ENCODE data around the gene ARL4D.

ARL4D gene

DNA sequence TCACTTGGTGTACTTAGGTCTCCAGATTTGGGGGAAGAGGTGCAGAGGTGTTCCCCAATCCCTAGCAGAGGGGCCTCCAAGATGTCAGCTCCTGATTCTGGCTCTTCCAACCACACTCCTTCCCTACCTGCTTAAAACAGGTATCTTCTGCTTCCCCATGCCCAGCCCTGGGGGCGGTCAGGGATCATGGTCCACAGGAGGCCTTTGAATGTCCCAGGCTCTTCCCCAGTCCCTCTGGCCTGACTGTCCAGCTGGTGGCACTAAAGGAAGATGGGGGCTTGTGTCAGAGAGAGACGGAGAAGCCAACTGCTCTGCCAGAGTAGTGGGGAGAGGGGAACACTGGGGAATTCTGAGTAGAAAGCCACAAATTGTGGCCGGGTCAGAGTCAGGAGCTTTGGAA is 3.8 kb downstream of the ARL4D start:
- Histone ChIP-seq H3K4me1 (ENCODE audit: control insufficient read depth in 1 of 2, insufficient read depth in 2 of 2, low read length in 2 of 2) (peaks cover 14 to 15% of the 10 kb centered on the region in 2 experiments), H2BK5ac (ENCODE audit: low read depth, low read length, poor library complexity) (no peak overlapping the region), H2AK5ac (ENCODE audit: low read length) (no peak overlapping the region), H3K4me3 (ENCODE audit: low read depth, low read length) (no peak overlapping the region), H4K12ac (ENCODE audit: low read depth, low read length) (no peak overlapping the region), H4K91ac (ENCODE audit: low read depth, low read length) (no peak overlapping the region), H3K9ac (ENCODE audit: low read length) (no peak overlapping the region), H3K79me1 (ENCODE audit: low read length) (peaks cover 7% of the 10 kb centered on the region), H3K14ac (ENCODE audit: low read length) (no peak overlapping the region), H2BK120ac (ENCODE audit: insufficient read depth, low read length, poor library complexity) (no peak overlapping the region), H4K8ac (ENCODE audit: low read depth, low read length) (no peak overlapping the region), H3K18ac (ENCODE audit: low read length) (no peak overlapping the region), H3K27ac (ENCODE audit: low read depth, low read length) (no peak overlapping the region), H3K4ac (ENCODE audit: low read depth, low read length) (no peak overlapping the region), H2BK12ac (ENCODE audit: low read length) (no peak overlapping the region), H3K27me3 (ENCODE audit: insufficient read depth, low read length) (no peaks in the 10 kb centered on the region), H2AFZ (ENCODE audit: insufficient read depth, low read length, poor library complexity) (no peak overlapping the region), H3K36me3 (ENCODE audit: control insufficient read depth in 1 of 2, insufficient read depth in 2 of 2, low read length in 2 of 2) (peaks cover 6 to 7% of the 10 kb centered on the region in 2 experiments), H3K23ac (ENCODE audit: low read length) (no peak overlapping the region), H3K9me3 (ENCODE audit: insufficient read depth, low read depth, low read length) (peaks cover 6% of the 10 kb centered on the region), H3K79me2 (ENCODE audit: control insufficient read depth, insufficient read depth, low read length, poor library complexity) (peaks cover 7% of the 10 kb centered on the region), H3K4me2 (ENCODE audit: low read length) (no peak overlapping the region)
- DNase-seq: no peak
- no CpG with 5 or more reads among the region's 3 CpGs for WGBS (ENCODE audit: extremely low coverage, insufficient coverage, insufficient read length)

DNA sequence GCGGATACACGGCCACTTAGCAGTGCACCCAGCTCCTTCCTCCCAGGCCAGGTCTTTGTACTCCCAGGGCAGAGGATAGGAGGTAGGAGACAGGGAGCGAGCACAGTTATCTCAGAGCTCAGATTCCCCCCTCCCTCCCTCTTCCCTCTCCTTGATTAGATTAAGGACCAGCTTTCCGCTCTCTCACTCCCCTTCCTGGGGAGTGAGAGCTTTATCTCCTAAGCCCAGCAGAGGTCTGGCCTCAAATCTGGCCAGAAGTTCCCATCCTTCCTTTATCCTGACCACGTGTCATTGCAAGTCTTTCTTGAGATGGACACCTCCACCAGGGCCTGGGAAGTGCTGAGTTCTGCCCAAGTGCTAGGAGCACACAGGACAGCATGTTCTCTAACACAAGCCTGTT is 5.1 kb downstream of the ARL4D start:
- H3K14ac ChIP-seq (ENCODE audit: low read length): no peak overlapping the region
- no peak overlapping the region for H4K91ac ChIP-seq (ENCODE audit: low read depth, low read length)
- peaks cover 6 to 7% of the 10 kb centered on the region in 2 experiments for H3K36me3 ChIP-seq (ENCODE audit: control insufficient read depth in 1 of 2, insufficient read depth in 2 of 2, low read length in 2 of 2)
- no peak overlapping the region for H2BK5ac ChIP-seq (ENCODE audit: low read depth, low read length, poor library complexity)
- no peak overlapping the region for H3K4me3 ChIP-seq (ENCODE audit: low read depth, low read length)
- H3K79me2 ChIP-seq (ENCODE audit: control insufficient read depth, insufficient read depth, low read length, poor library complexity): peaks cover 6% of the 10 kb centered on the region
- no peak overlapping the region for H3K23ac ChIP-seq (ENCODE audit: low read length)
- H3K4me1 ChIP-seq (ENCODE audit: control insufficient read depth in 1 of 2, insufficient read depth in 2 of 2, low read length in 2 of 2): peaks cover 15 to 16% of the 10 kb centered on the region in 2 experiments
- peaks cover 6% of the 10 kb centered on the region for H3K9me3 ChIP-seq (ENCODE audit: insufficient read depth, low read depth, low read length)
- H3K18ac ChIP-seq (ENCODE audit: low read length): no peak overlapping the region
- no peak overlapping the region for H4K8ac ChIP-seq (ENCODE audit: low read depth, low read length)
- no peak overlapping the region for H3K27ac ChIP-seq (ENCODE audit: low read depth, low read length)
- no peak overlapping the region for H3K4ac ChIP-seq (ENCODE audit: low read depth, low read length)
- peaks cover 7% of the 10 kb centered on the region for H3K79me1 ChIP-seq (ENCODE audit: low read length)
- DNase-seq: no peak
- H2AK5ac ChIP-seq (ENCODE audit: low read length): no peak overlapping the region
- H3K4me2 ChIP-seq (ENCODE audit: low read length): no peak overlapping the region
- H3K27me3 ChIP-seq (ENCODE audit: insufficient read depth, low read length): no peaks in the 10 kb centered on the region
- no CpG with 5 or more reads among the region's 5 CpGs for WGBS (ENCODE audit: extremely low coverage, insufficient coverage, insufficient read length)
- no peak overlapping the region for H2AFZ ChIP-seq (ENCODE audit: insufficient read depth, low read length, poor library complexity)
- no peak overlapping the region for H2BK12ac ChIP-seq (ENCODE audit: low read length)
- no peak overlapping the region for H4K12ac ChIP-seq (ENCODE audit: low read depth, low read length)
- H3K9ac ChIP-seq (ENCODE audit: low read length): no peak overlapping the region
- no peak overlapping the region for H2BK120ac ChIP-seq (ENCODE audit: insufficient read depth, low read length, poor library complexity)

- Histone ChIP-seq H3K27me3 (ENCODE audit: insufficient read depth, low read length) (no peaks in the 10 kb centered on the region), H4K8ac (ENCODE audit: low read depth, low read length) (no peak overlapping the region), H3K36me3 (ENCODE audit: control insufficient read depth in 1 of 2, insufficient read depth in 2 of 2, low read length in 2 of 2) (no peaks in the 10 kb centered on the region), H2BK12ac (ENCODE audit: low read length) (no peak overlapping the region), H2AFZ (ENCODE audit: insufficient read depth, low read length, poor library complexity) (no peak overlapping the region), H2BK5ac (ENCODE audit: low read depth, low read length, poor library complexity) (no peak overlapping the region), H3K18ac (ENCODE audit: low read length) (no peak overlapping the region), H3K27ac (ENCODE audit: low read depth, low read length) (no peak overlapping the region), H3K4ac (ENCODE audit: low read depth, low read length) (no peak overlapping the region), H3K79me1 (ENCODE audit: low read length) (peaks cover 3% of the 10 kb centered on the region), H3K4me2 (ENCODE audit: low read length) (no peak overlapping the region), H3K9me3 (ENCODE audit: insufficient read depth, low read depth, low read length) (peaks cover 6% of the 10 kb centered on the region), H3K79me2 (ENCODE audit: control insufficient read depth, insufficient read depth, low read length, poor library complexity) (peaks cover 2% of the 10 kb centered on the region), H3K14ac (ENCODE audit: low read length) (no peak overlapping the region), H3K9ac (ENCODE audit: low read length) (no peak overlapping the region), H3K23ac (ENCODE audit: low read length) (no peak overlapping the region), H4K91ac (ENCODE audit: low read depth, low read length) (no peak overlapping the region), H3K4me1 (ENCODE audit: control insufficient read depth in 1 of 2, insufficient read depth in 2 of 2, low read length in 2 of 2) (peaks cover 8 to 16% of the 10 kb centered on the region in 2 experiments), H4K12ac (ENCODE audit: low read depth, low read length) (no peak overlapping the region), H2AK5ac (ENCODE audit: low read length) (no peak overlapping the region), H3K4me3 (ENCODE audit: low read depth, low read length) (no peak overlapping the region), H2BK120ac (ENCODE audit: insufficient read depth, low read length, poor library complexity) (no peak overlapping the region)
- no peak for DNase-seq
Observed at GRCh38 chr17:43405861-43406260, 7.1 kb downstream of the ARL4D start.

- Histone ChIP-seq H3K4me2 (ENCODE audit: low read length) (no peak overlapping the region), H4K91ac (ENCODE audit: low read depth, low read length) (peak overlapping the region; percentile 67), H3K9me3 (ENCODE audit: insufficient read depth, low read depth, low read length) (peaks cover 6% of the 10 kb centered on the region), H2AK5ac (ENCODE audit: low read length) (peak overlapping the region; percentile 39), H2BK5ac (ENCODE audit: low read depth, low read length, poor library complexity) (peak overlapping the region; percentile 49), H3K27me3 (ENCODE audit: insufficient read depth, low read length) (no peaks in the 10 kb centered on the region), H3K4ac (ENCODE audit: low read depth, low read length) (peak overlapping the region; percentile 39), H3K27ac (ENCODE audit: low read depth, low read length) (no peak overlapping the region), H2AFZ (ENCODE audit: insufficient read depth, low read length, poor library complexity) (no peak overlapping the region), H4K12ac (ENCODE audit: low read depth, low read length) (no peak overlapping the region), H3K14ac (ENCODE audit: low read length) (peak overlapping the region; percentile 48), H3K79me1 (ENCODE audit: low read length) (peaks cover 3% of the 10 kb centered on the region), H3K18ac (ENCODE audit: low read length) (no peak overlapping the region), H2BK120ac (ENCODE audit: insufficient read depth, low read length, poor library complexity) (peak overlapping the region; percentile 36), H3K4me1 (ENCODE audit: control insufficient read depth in 1 of 2, insufficient read depth in 2 of 2, low read length in 2 of 2) (peaks cover 8 to 16% of the 10 kb centered on the region in 2 experiments), H2BK12ac (ENCODE audit: low read length) (peak overlapping the region; percentile 51), H3K4me3 (ENCODE audit: low read depth, low read length) (no peak overlapping the region), H3K79me2 (ENCODE audit: control insufficient read depth, insufficient read depth, low read length, poor library complexity) (peaks cover 2% of the 10 kb centered on the region), H3K23ac (ENCODE audit: low read length) (no peak overlapping the region), H3K36me3 (ENCODE audit: control insufficient read depth in 1 of 2, insufficient read depth in 2 of 2, low read length in 2 of 2) (no peaks in the 10 kb centered on the region), H3K9ac (ENCODE audit: low read length) (no peak overlapping the region), H4K8ac (ENCODE audit: low read depth, low read length) (peak overlapping the region; percentile 71)
- no CpG with 5 or more reads among the region's 10 CpGs for WGBS (ENCODE audit: extremely low coverage, insufficient coverage, insufficient read length)
- no peak for DNase-seq
Observed at GRCh38 chr17:43406676-43407645, 8.2 kb downstream of the ARL4D start.
